Endothelial cell of umbilical vein (primary cell): ENCODE results near the gene CCDC27. TPM values are rescaled to one million over a fixed set of nuclear protein-coding genes. Genes with fewer than 3 reads are reported as not detected.

Experiments used
- BruUV-seq: library from RNA; stranded (reverse); fragments of 400-500 nt; replicated peaks from 2 replicates; lab custom pipeline; 2021; lab: Mats Ljungman, UMichigan
- CTCF ChIA-PET: fragments of 300-600, 350-600 bp; sonication (Branson Sonifier 250); formaldehyde crosslinking; loops from one replicate; lab custom pipeline; 2021; ENCODE audit warnings: antibody characterized with exemption, inconsistent platforms; lab: Charles Lee
- POLR2A ChIA-PET: fragments of 300-600, 350-600 bp; sonication (Branson Sonifier 250); formaldehyde crosslinking; loops from one replicate; lab custom pipeline; 2021; ENCODE audit warnings: antibody characterized with exemption, inconsistent platforms; lab: Charles Lee
- DNase-seq: peaks from one replicate; pipeline ENCODE4 v3.0.0-alpha.2; 2011; ENCODE audit warnings: low read depth, low spot score
- FAIRE-seq: peaks from 2 replicates; lab custom pipeline; 2011; peaks lifted over from hg19 to GRCh38; lab: Jason Lieb, UNC
- H2AFZ ChIP-seq: 2 replicates; pipeline ENCODE4 v1.6.0; 2012; ENCODE audit warnings: low read depth, low read length, control low read depth, inconsistent platforms
- H3K27ac ChIP-seq: 2 replicates; pipeline ENCODE4 v1.5.1; 2011; ENCODE audit warnings: low read depth, mild to moderate bottlenecking, control low read depth, low read length, moderate library complexity; ENCODE audit not compliant: insufficient read depth
- H3K27me3 ChIP-seq, 2 experiments: 2 replicates each; pipeline versions ENCODE4 v1.6.0 to v1.6.1; 2011; ENCODE audit warnings: low read length in 2 of 2, mixed read lengths in 1 of 2; ENCODE audit not compliant: control insufficient read depth in 2 of 2, insufficient read depth in 2 of 2
- H3K36me3 ChIP-seq, 2 experiments: 2 replicates in 1 of 2; 3 replicates in 1 of 2; pipeline ENCODE4 v1.5.1; 2011; ENCODE audit warnings: low read length in 2 of 2, mild to moderate bottlenecking in 1 of 2, moderate library complexity in 1 of 2; ENCODE audit not compliant: control insufficient read depth in 2 of 2, insufficient read depth in 2 of 2; ENCODE audit errors: extremely low read depth in 1 of 2
- H3K4me1 ChIP-seq: 3 replicates; pipeline ENCODE4 v1.5.1; 2011; ENCODE audit warnings: mild to moderate bottlenecking, low read length; ENCODE audit not compliant: control insufficient read depth, insufficient read depth; ENCODE audit errors: extremely low read depth
- H3K4me2 ChIP-seq: 2 replicates; pipeline ENCODE4 v1.6.1; 2011; ENCODE audit warnings: low read length, control low read depth, mixed read lengths; ENCODE audit not compliant: insufficient read depth
- H3K4me3 ChIP-seq, 3 experiments: fragments of 200-600 bp in 1 of 3; sonication (generic), shearing (Covaris generic) in 1 of 3; replicated peaks in 1 of 3; 2 replicates each; pipeline ENCODE4 v1.5.1; 2011 to 2016; ENCODE audit warnings: control low read depth in 3 of 3, low read length in 3 of 3, mild to moderate bottlenecking in 2 of 3, inconsistent platforms in 1 of 3, low read depth in 1 of 3, moderate library complexity in 1 of 3; ENCODE audit not compliant: insufficient read depth in 1 of 3
- H3K79me2 ChIP-seq: 2 replicates; pipeline ENCODE4 v1.6.0; 2012; ENCODE audit warnings: low read length, inconsistent platforms; ENCODE audit not compliant: control insufficient read depth, insufficient read depth
- H3K9ac ChIP-seq: replicated peaks from 2 replicates; pipeline ENCODE3; 2011; ENCODE audit warnings: low read length, control low read depth; ENCODE audit not compliant: insufficient read depth; ENCODE audit errors: extremely low read depth
- H3K9me1 ChIP-seq: replicated peaks from 3 replicates; pipeline ENCODE4 v1.6.0; 2011; ENCODE audit warnings: mild to moderate bottlenecking, low read length; ENCODE audit not compliant: control insufficient read depth, insufficient read depth; ENCODE audit errors: extremely low read depth
- H3K9me3 ChIP-seq: replicated peaks from 2 replicates; pipeline ENCODE4 v1.5.1; 2012; ENCODE audit warnings: low read length, inconsistent platforms; ENCODE audit not compliant: control insufficient read depth, insufficient read depth
- H4K20me1 ChIP-seq: replicated peaks from 2 replicates; pipeline ENCODE3; 2011; ENCODE audit warnings: mild to moderate bottlenecking, low read length; ENCODE audit not compliant: control insufficient read depth, insufficient read depth; ENCODE audit errors: extremely low read depth
- EZH2 ChIP-seq: IDR thresholded peaks from 2 replicates; pipeline ENCODE4 v1.6.1; 2012; ENCODE audit warnings: borderline replicate concordance, low read depth, mild to moderate bottlenecking, moderate library complexity, low read length, inconsistent platforms; ENCODE audit not compliant: severe bottlenecking
- FOS ChIP-seq: IDR thresholded peaks from 2 replicates; pipeline ENCODE4 v1.6.1; 2011; ENCODE audit warnings: mild to moderate bottlenecking, low read length, moderate library complexity, borderline replicate concordance; ENCODE audit not compliant: insufficient read depth
- GATA2 ChIP-seq: IDR thresholded peaks from 2 replicates; pipeline ENCODE4 v1.7.0; 2011; ENCODE audit warnings: low read depth, mild to moderate bottlenecking, moderate library complexity, mixed read lengths, low read length; ENCODE audit not compliant: insufficient read length, insufficient read depth
- JUN ChIP-seq: IDR thresholded peaks from 2 replicates; pipeline ENCODE4 v1.6.1; 2011; ENCODE audit warnings: borderline replicate concordance, low read depth; ENCODE audit not compliant: insufficient read length, insufficient read depth
- MYC ChIP-seq: IDR thresholded peaks from one replicate; pipeline ENCODE4 v1.6.1; 2011; ENCODE audit warnings: mild to moderate bottlenecking, low read depth, low read length
- POLR2A ChIP-seq: IDR thresholded peaks from 2 replicates; pipeline ENCODE4 v1.6.1; 2012; ENCODE audit warnings: low read depth, mild to moderate bottlenecking, control low read depth, low read length
- POLR2AphosphoS5 ChIP-seq: IDR thresholded peaks from 2 replicates; pipeline ENCODE4 v1.6.1; 2012; ENCODE audit warnings: low read depth, mild to moderate bottlenecking, control low read depth, low read length, moderate library complexity; ENCODE audit not compliant: insufficient read depth
- dilution Hi-C: fragments of 300-500 bp; cut with MboI; formaldehyde crosslinking; loops from one replicate; pipeline ENCODE4 v1.15.0; 2019; ENCODE audit warnings: low sequenced_read_pairs; ENCODE audit not compliant: extremely low pct_ligation_motif_present
- intact Hi-C: fragments of 100-400 bp; cut with micrococcal nuclease; formaldehyde crosslinking; loops from one replicate; pipeline ENCODE4 v1.10.0; 2022
- polyA plus RNA-seq, 4 experiments: library from polyadenylated mRNA; depleted of rRNA in 3 of 4; stranded (reverse) in 3 of 4; unstranded in 1 of 4; fragments of >200 nt; gene quantifications; 2 replicates each; pipeline versions ENCODE4 v1.2.1 to v1.2.3, GENCODE V29; 2011 to 2012; ENCODE audit warnings: missing spikeins in 1 of 4
- total RNA-seq: library from RNA; stranded (reverse); gene quantifications from 2 replicates; pipeline ENCODE4 v1.2.3, GENCODE V29; 2021
- TF ChIP-seq, protein P1 (sequence below): IDR thresholded peaks from 2 replicates; pipeline ENCODE4 v1.6.1; 2011; ENCODE audit not compliant: insufficient read depth, insufficient read length
- TF ChIP-seq, protein P2 (sequence below), 2 donors: IDR thresholded peaks; 1 replicate in 1 of 2; 2 replicates in 1 of 2; pipeline ENCODE4 v1.5.1; 2011; ENCODE audit warnings: low read length in 2 of 2, mild to moderate bottlenecking in 2 of 2, moderate library complexity in 2 of 2, control low read depth in 1 of 2, inconsistent platforms in 1 of 2, low read depth in 1 of 2; ENCODE audit not compliant: insufficient read depth in 1 of 2; ENCODE audit errors: extremely low read depth in 1 of 2

The CCDC27 gene
- total and polyA plus RNA-seq, 2 donors (not counting 3 experiments of a cell fraction or from before 2014, with no cell fraction given) = not detected

DNA sequence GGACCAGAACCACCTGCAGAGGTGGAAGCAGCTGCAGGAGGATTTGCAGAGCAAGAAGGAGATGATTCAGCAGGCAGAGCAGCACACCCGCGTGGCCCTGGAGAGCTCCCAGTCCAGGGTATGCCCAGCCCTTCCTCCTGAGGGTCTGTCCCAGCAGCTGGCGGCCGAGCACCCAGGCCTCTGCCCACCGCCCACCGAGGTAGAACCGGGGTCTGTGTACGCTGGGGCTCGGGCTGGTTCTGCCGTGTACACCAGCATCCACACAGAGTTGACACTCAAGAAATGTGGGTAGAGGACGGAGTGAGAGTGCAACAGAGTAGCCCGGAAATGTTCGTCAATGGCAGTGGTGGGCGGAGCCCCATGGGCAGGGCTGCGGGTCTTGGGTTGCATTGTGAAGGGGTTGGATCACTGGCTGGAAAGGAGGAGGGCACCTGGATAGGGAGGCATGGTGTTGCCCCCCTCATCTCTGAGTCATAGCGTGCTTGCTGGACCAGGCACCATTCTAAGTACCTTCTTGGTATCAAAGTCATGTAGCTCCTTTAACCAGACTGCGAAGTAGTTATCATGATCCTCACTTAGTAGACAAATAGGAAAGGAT, 15.2 kb downstream of the CCDC27 start:
- ChIA-PET CTCF (interaction anchor here (0.6 to 1.1 kb wide), 2 partner anchors 33 to 72 kb away, joined by 3 read pairs; no protein-coding TSS in a partner anchor), POLR2A (interaction anchor here (0.6 kb wide), 1 partner anchor 1801 kb away, joined by 6 read pairs; no protein-coding TSS in a partner anchor)
- Histone ChIP-seq H3K4me2 (no peak overlapping the region), H3K9me1 (no peaks in the 10 kb centered on the region), H3K27ac (no peak overlapping the region), H3K36me3 (no peaks in the 10 kb centered on the region), H3K9ac (no peak overlapping the region), H3K4me3 (no peak overlapping the region), H3K79me2 (no peaks in the 10 kb centered on the region), H3K9me3 (no peaks in the 10 kb centered on the region), H2AFZ (no peak overlapping the region), H3K4me1 (peaks cover 6% of the 10 kb centered on the region), H3K27me3 (no peaks in the 10 kb centered on the region), H4K20me1 (no peaks in the 10 kb centered on the region)
- dilution Hi-C loops (no loop called here), intact Hi-C loops (no loop called here)
- no peak for TF ChIP-seq POLR2A
- no peak for TF ChIP-seq MYC
- TF ChIP-seq JUN = no peak
- TF ChIP-seq, protein P1, sequence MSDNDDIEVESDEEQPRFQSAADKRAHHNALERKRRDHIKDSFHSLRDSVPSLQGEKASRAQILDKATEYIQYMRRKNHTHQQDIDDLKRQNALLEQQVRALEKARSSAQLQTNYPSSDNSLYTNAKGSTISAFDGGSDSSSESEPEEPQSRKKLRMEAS = no peak
- TF ChIP-seq GATA2 = no peak
- TF ChIP-seq, protein P2, sequence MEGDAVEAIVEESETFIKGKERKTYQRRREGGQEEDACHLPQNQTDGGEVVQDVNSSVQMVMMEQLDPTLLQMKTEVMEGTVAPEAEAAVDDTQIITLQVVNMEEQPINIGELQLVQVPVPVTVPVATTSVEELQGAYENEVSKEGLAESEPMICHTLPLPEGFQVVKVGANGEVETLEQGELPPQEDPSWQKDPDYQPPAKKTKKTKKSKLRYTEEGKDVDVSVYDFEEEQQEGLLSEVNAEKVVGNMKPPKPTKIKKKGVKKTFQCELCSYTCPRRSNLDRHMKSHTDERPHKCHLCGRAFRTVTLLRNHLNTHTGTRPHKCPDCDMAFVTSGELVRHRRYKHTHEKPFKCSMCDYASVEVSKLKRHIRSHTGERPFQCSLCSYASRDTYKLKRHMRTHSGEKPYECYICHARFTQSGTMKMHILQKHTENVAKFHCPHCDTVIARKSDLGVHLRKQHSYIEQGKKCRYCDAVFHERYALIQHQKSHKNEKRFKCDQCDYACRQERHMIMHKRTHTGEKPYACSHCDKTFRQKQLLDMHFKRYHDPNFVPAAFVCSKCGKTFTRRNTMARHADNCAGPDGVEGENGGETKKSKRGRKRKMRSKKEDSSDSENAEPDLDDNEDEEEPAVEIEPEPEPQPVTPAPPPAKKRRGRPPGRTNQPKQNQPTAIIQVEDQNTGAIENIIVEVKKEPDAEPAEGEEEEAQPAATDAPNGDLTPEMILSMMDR (IDR thresholded peaks at IDR 0.05; ENCODE audit: extremely low read depth in 1 of 2, insufficient read depth in 1 of 2, low read depth in 1 of 2, low read length in 2 of 2) = no peak
- TF ChIP-seq POLR2AphosphoS5 = no peak
- no peak for TF ChIP-seq EZH2
- no peak for TF ChIP-seq FOS
- no peak for DNase-seq
- no TSS peak for BruUV-seq
- no peak for FAIRE-seq
